NCI-H524 treated with DMSO at 0.1 percent for 48 hours (cell line): ENCODE data around the gene MPZL2.

ENCODE experiments used
- DNase-seq: peaks from one replicate; lab custom pipeline; 2025; lab: John Stamatoyannopoulos, UW

The MPZL2 gene

GRCh38 chr11:118283037-118283636 lies 19.0 kb upstream of the MPZL2 start:
- DNase-seq: no peak

- DNase-seq: no peak
Observed at GRCh38 chr11:118282606-118283005, 18.5 kb upstream of the MPZL2 start.

- no peak for DNase-seq
Observed at GRCh38 chr11:118281284-118281683, 17.2 kb upstream of the MPZL2 start.

GRCh38 chr11:118277312-118277711 lies 13.2 kb upstream of the MPZL2 start:
- DNase-seq: no peak

- no peak for DNase-seq
Observed at GRCh38 chr11:118276422-118276821, 12.3 kb upstream of the MPZL2 start.

GRCh38 chr11:118275176-118275575 lies 11.1 kb upstream of the MPZL2 start:
- no peak for DNase-seq

GRCh38 chr11:118274186-118274585 lies 10.1 kb upstream of the MPZL2 start:
- DNase-seq: no peak

- no peak for DNase-seq
Observed at GRCh38 chr11:118272001-118272400, 7.9 kb upstream of the MPZL2 start.

- no peak for DNase-seq
Observed at GRCh38 chr11:118267486-118267885, 3.4 kb upstream of the MPZL2 start.

- DNase-seq: no peak
Observed at GRCh38 chr11:118265954-118266353, 1.9 kb upstream of the MPZL2 start.

GRCh38 chr11:118264569-118265465 lies 720 bp upstream of the MPZL2 start:
- no peak for DNase-seq

- no peak for DNase-seq
Observed at GRCh38 chr11:118263112-118263511, 985 bp downstream of the MPZL2 start.

- DNase-seq: no peak
Observed at GRCh38 chr11:118260353-118260752, 3.7 kb downstream of the MPZL2 start.

GRCh38 chr11:118259138-118259537 lies 5.0 kb downstream of the MPZL2 start:
- DNase-seq: no peak

- DNase-seq: no peak
Observed at GRCh38 chr11:118258410-118258809, 5.7 kb downstream of the MPZL2 start.

- no peak for DNase-seq
Observed at GRCh38 chr11:118252688-118253087, 11.4 kb downstream of the MPZL2 start.

- peak; percentile 72 for DNase-seq
Observed at GRCh38 chr11:118251858-118252652, 12.0 kb downstream of the MPZL2 start, which contains the start of gene MPZL3. TSS of gene MPZL3 (minus strand) at chr11:118252365. CDS start at chr11:118252294, 71 bp downstream.

GRCh38 chr11:118247041-118247440 lies 17.1 kb downstream of the MPZL2 start:
- no peak for DNase-seq

- DNase-seq: no peak
Observed at GRCh38 chr11:118245936-118246562, 18.0 kb downstream of the MPZL2 start.

GRCh38 chr11:118243993-118244762 lies 19.9 kb downstream of the MPZL2 start:
- no peak for DNase-seq

- DNase-seq: no peak
Observed at GRCh38 chr11:118243161-118243560, 20.9 kb downstream of the MPZL2 start.
